PC-9 (cell line): ENCODE results near the gene NPHS1. TPM values are rescaled to one million over a fixed set of nuclear protein-coding genes. Genes with fewer than 3 reads are reported as not detected.

Experiments
- BruUV-seq: library from RNA; stranded (reverse); fragments of 400-500 nt; replicated peaks from 2 replicates; lab custom pipeline; 2021; lab: Mats Ljungman, UMichigan
- CTCF ChIA-PET: fragments of 300-600 bp; sonication (Branson Sonifier 250); formaldehyde crosslinking; loops from one replicate; lab custom pipeline; 2022; ENCODE audit warnings: antibody characterized with exemption; lab: Charles Lee
- POLR2A ChIA-PET: fragments of 300-600 bp; sonication (Branson Sonifier 250); formaldehyde crosslinking; loops from one replicate; lab custom pipeline; 2022; ENCODE audit warnings: antibody characterized with exemption; ENCODE audit not compliant: unreplicated experiment; lab: Charles Lee
- DNase-seq, 2 experiments: peaks; one replicate each; pipeline versions ENCODE4 v3.0.0 to v3.0.0-alpha.2; 2015 to 2022; ENCODE audit warnings: mixed read lengths in 1 of 2
- H2AFZ ChIP-seq: fragments of 200-600 bp; sonication (generic); 2 replicates; pipeline ENCODE4 v1.8.1; 2017; ENCODE audit warnings: antibody characterized with exemption
- H3F3A ChIP-seq: fragments of 200-600 bp; sonication (generic); 2 replicates; pipeline ENCODE4 v1.8.1; 2017; ENCODE audit warnings: antibody characterized with exemption, mild to moderate bottlenecking, low read depth; ENCODE audit not compliant: insufficient read depth
- H3K27ac ChIP-seq: fragments of 200-600 bp; sonication (generic); 2 replicates; pipeline ENCODE4 v1.6.1; 2016; ENCODE audit warnings: mixed run types
- H3K27me3 ChIP-seq: fragments of 200-600 bp; sonication (generic); 2 replicates; pipeline ENCODE4 v1.6.1; 2016; ENCODE audit warnings: low read depth, mixed run types; ENCODE audit not compliant: insufficient read depth
- H3K36me3 ChIP-seq: fragments of 200-600 bp; sonication (generic); 2 replicates; pipeline ENCODE4 v1.6.1; 2016; ENCODE audit warnings: low read depth, mixed run types
- H3K4me1 ChIP-seq: fragments of 200-600 bp; sonication (generic); replicated peaks from 2 replicates; pipeline ENCODE4 v1.6.1; 2016; ENCODE audit warnings: mixed run types; ENCODE audit not compliant: insufficient read depth
- H3K4me2 ChIP-seq: fragments of 200-600 bp; sonication (generic); 2 replicates; pipeline ENCODE4 v1.6.1; 2017; ENCODE audit warnings: mixed run types
- H3K4me3 ChIP-seq: fragments of 200-600 bp; sonication (generic); 2 replicates; pipeline ENCODE4 v1.6.1; 2016; ENCODE audit warnings: mixed run types
- H3K79me2 ChIP-seq: fragments of 200-600 bp; sonication (generic); 2 replicates; pipeline ENCODE4 v1.6.1; 2017; ENCODE audit warnings: low read depth, mixed run types
- H3K9me2 ChIP-seq: fragments of 200-600 bp; sonication (generic); 2 replicates; pipeline ENCODE4 v1.8.1; 2017; ENCODE audit warnings: mild to moderate bottlenecking; ENCODE audit not compliant: insufficient read depth
- H3K9me3 ChIP-seq: fragments of 200-600 bp; sonication (generic); 2 replicates; pipeline ENCODE4 v1.8.1; 2016; ENCODE audit warnings: low read depth; ENCODE audit not compliant: insufficient read depth
- H4K20me1 ChIP-seq: fragments of 200-600 bp; sonication (generic); 2 replicates; pipeline ENCODE4 v1.8.1; 2017; ENCODE audit not compliant: insufficient read depth
- CTCF ChIP-seq: fragments of 200-600 bp; sonication (generic); conservative IDR thresholded peaks from 2 replicates; pipeline ENCODE4 v1.6.1; 2017; ENCODE audit warnings: mixed run types, antibody characterized with exemption, mild to moderate bottlenecking, moderate library complexity
- EZH2 ChIP-seq: fragments of 200-600 bp; sonication (generic); IDR thresholded peaks from 2 replicates; pipeline ENCODE4 v1.8.0; 2017; ENCODE audit warnings: antibody characterized with exemption, low read depth
- intact Hi-C: fragments of 100-400 bp; cut with micrococcal nuclease; formaldehyde crosslinking; loops from one replicate; pipeline ENCODE4 v1.10.0; 2022; ENCODE audit not compliant: unreplicated experiment
- total RNA-seq: library from RNA; stranded (reverse); gene quantifications from 2 replicates; pipeline ENCODE4 v1.2.3, GENCODE V29; 2021

Gene NPHS1
- total RNA-seq, 1 experiment from 2014 or later: not detected

GRCh38 chr19:35789195-35789977, 62.9 kb downstream of the NPHS1 start:
- no peak for TF ChIP-seq EZH2
- no peak for TF ChIP-seq CTCF
- CTCF ChIA-PET: interaction anchor here (0.6 kb wide), 1 partner anchor 142 kb away, joined by 3 read pairs; no protein-coding TSS in a partner anchor

GRCh38 chr19:35788205-35788960, 63.9 kb downstream of the NPHS1 start:
- POLR2A ChIA-PET: interaction anchor here (0.6 kb wide), 1 partner anchor 534 kb away, joined by 6 read pairs; no protein-coding TSS in a partner anchor
- Histone ChIP-seq H3K4me2 (no peak overlapping the region), H3K27me3 (peaks cover 15% of the 10 kb centered on the region), H3K27ac (no peak overlapping the region), H3K36me3 (no peaks in the 10 kb centered on the region), H3K4me1 (no peaks in the 10 kb centered on the region), H2AFZ (no peak overlapping the region), H4K20me1 (no peaks in the 10 kb centered on the region), H3K4me3 (no peak overlapping the region), H3K9me3 (no peaks in the 10 kb centered on the region), H3K79me2 (no peaks in the 10 kb centered on the region), H3F3A (no peaks in the 10 kb centered on the region), H3K9me2 (no peaks in the 10 kb centered on the region)
- CTCF ChIA-PET: no interaction called here
- DNase-seq: no peak
- BruUV-seq: no TSS peak
- intact Hi-C loops: no loop called here
- TF ChIP-seq EZH2: no peak
- no peak for TF ChIP-seq CTCF

More at GRCh38 chr19:35789195-35789977, 62.9 kb downstream of the NPHS1 start:
- no peaks in the 10 kb centered on the region for H3K36me3 ChIP-seq
- POLR2A ChIA-PET: no interaction called here
- H3K4me3 ChIP-seq: no peak overlapping the region
- no peak for DNase-seq
- H3K9me3 ChIP-seq: no peaks in the 10 kb centered on the region
- no peak overlapping the region for H3K27ac ChIP-seq
- BruUV-seq: no TSS peak
- H3K4me1 ChIP-seq: no peaks in the 10 kb centered on the region
- no peaks in the 10 kb centered on the region for H3K79me2 ChIP-seq
- no peaks in the 10 kb centered on the region for H3F3A ChIP-seq
- H4K20me1 ChIP-seq: no peaks in the 10 kb centered on the region
- H3K9me2 ChIP-seq: no peaks in the 10 kb centered on the region
- no peak overlapping the region for H2AFZ ChIP-seq
- peaks cover 15% of the 10 kb centered on the region for H3K27me3 ChIP-seq
- H3K4me2 ChIP-seq: no peak overlapping the region
- intact Hi-C loops: no loop called here

- Histone ChIP-seq H4K20me1 (no peaks in the 10 kb centered on the region), H3K4me2 (no peak overlapping the region), H3K4me3 (no peak overlapping the region), H3K27me3 (peaks cover 15% of the 10 kb centered on the region), H3K4me1 (no peaks in the 10 kb centered on the region), H3F3A (0 out of 2 replicates have a peak, but pooled peaks cover 4% of the 10 kb centered on the region), H3K79me2 (no peaks in the 10 kb centered on the region), H3K27ac (no peak overlapping the region), H2AFZ (no peak overlapping the region), H3K9me2 (no peaks in the 10 kb centered on the region), H3K36me3 (no peaks in the 10 kb centered on the region), H3K9me3 (no peaks in the 10 kb centered on the region)
- no TSS peak for BruUV-seq
- POLR2A ChIA-PET: no interaction called here
- no peak for DNase-seq
- CTCF ChIA-PET: no interaction called here
- no peak for TF ChIP-seq CTCF
- no peak for TF ChIP-seq EZH2
- intact Hi-C loops: no loop called here
These were observed 65.0 kb downstream of the NPHS1 start for GRCh38 chr19:35787227-35787799.
